D721Med (cell line): Measurements from ENCODE around the gene ATP13A5.
A peak's percentile ranks its signal among the peaks of the same experiment; 100 is the strongest.

Experiments used
- DNase-seq: peaks from one replicate; pipeline ENCODE4 v3.0.0; 2011; ENCODE audit warnings: low spot score; ENCODE audit not compliant: insufficient read length
- FAIRE-seq: peaks from 2 replicates; lab custom pipeline; 2011; peaks lifted over from hg19 to GRCh38; lab: Jason Lieb, UNC
- CTCF ChIP-seq: IDR thresholded peaks from 2 replicates; pipeline ENCODE4 v1.5.1; 2012; ENCODE audit warnings: mild to moderate bottlenecking, control low read depth; ENCODE audit not compliant: insufficient read depth; ENCODE audit errors: missing control alignments

ATP13A5 gene

GRCh38 chr3:193372783-193373182 lies 5.8 kb downstream of the ATP13A5 start:
- no peak for FAIRE-seq
- TF ChIP-seq CTCF: no peak
- DNase-seq: no peak

GRCh38 chr3:193367868-193368267 lies 10.7 kb downstream of the ATP13A5 start:
- no peak for DNase-seq
- no peak for TF ChIP-seq CTCF
- FAIRE-seq: peak; percentile 38

GRCh38 chr3:193357291-193357690 lies 21.3 kb downstream of the ATP13A5 start:
- DNase-seq (no peak), FAIRE-seq (no peak)
- TF ChIP-seq CTCF: no peak

GRCh38 chr3:193354423-193354822 lies 24.1 kb downstream of the ATP13A5 start:
- FAIRE-seq (no peak), DNase-seq (no peak)
- TF ChIP-seq CTCF: no peak

- FAIRE-seq: no peak
- no peak for TF ChIP-seq CTCF
- no peak for DNase-seq
Observed at GRCh38 chr3:193350744-193351143, 27.8 kb downstream of the ATP13A5 start.

- FAIRE-seq (no peak), DNase-seq (no peak)
- no peak for TF ChIP-seq CTCF
Observed at GRCh38 chr3:193348686-193349085, 29.9 kb downstream of the ATP13A5 start.

- no peak for TF ChIP-seq CTCF
- DNase-seq (no peak), FAIRE-seq (peak; percentile 88)
Observed at GRCh38 chr3:193347521-193348501, 30.7 kb downstream of the ATP13A5 start.
